Limb (tissue), 2 donors: Measurements from ENCODE around the gene ABCC11.

Source experiments
- DNase-seq, 2 donors: peaks; one replicate each; pipeline ENCODE4 v3.0.0-alpha.2; 2016; ENCODE audit errors: extremely low spot score in 2 of 2

The ABCC11 gene

GRCh38 chr16:48247311-48247710 lies at the start of gene ABCC11:
TSS of gene ABCC11 (minus strand) at chr16:48247539. CDS start at chr16:48231921, 15,618 bp downstream.
- DNase-seq, result no peak

DNA sequence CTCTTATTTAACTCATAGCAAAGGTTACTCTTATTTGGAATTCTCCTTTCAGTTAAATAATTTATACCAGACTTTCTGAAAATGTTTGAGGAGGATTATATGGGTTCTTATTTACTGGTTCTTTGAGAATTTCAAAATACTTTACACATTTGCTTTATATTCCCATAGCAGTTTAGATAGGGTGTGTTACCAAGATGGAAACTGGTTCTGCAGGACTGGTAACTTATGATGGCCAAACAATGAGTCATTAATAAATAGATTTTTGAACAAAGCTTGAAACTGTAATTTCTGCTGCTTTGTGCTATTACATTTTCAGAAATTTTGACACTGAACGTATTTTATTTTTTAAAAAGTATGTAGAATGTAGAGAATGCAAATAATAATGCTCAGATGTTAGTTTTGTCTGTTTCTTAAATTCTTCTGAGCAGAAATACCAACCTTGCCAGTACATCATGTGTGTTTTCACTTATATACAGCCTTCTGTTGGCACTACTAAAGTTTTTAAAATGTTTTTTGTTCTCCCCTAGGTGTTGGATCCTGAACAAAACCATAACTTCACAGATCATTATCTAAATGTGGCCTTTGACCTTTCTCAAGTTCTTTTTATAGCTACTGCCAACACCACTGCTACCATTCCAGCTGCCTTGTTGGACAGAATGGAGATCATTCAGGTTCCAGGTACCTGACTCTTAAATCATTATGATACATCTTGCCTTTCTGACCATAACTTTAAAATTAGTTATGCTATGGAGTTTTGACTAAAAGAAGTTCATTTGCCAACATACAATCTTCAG lies 48.3 kb upstream of the ABCC11 start:
- DNase-seq, result no peak

DNA sequence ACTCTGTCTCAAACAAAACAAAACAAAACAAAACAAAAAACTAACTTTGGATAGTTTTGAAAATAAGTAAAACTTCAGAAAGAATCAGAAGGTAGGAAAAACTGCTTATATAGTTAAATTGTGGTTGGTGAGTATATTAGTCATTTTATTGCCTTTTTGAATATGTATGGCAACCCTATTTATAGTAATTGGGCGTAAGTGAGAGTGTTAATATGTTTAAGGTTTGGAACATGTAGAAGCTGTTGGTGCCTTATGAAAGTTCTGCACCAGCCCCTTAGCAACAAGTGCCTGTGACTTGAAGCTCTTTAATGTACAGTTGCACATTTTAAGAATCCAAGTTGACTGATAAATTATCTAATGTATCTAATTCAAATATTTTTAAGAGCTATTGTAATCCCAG lies 47.4 kb upstream of the ABCC11 start:
- no peak for DNase-seq

DNA sequence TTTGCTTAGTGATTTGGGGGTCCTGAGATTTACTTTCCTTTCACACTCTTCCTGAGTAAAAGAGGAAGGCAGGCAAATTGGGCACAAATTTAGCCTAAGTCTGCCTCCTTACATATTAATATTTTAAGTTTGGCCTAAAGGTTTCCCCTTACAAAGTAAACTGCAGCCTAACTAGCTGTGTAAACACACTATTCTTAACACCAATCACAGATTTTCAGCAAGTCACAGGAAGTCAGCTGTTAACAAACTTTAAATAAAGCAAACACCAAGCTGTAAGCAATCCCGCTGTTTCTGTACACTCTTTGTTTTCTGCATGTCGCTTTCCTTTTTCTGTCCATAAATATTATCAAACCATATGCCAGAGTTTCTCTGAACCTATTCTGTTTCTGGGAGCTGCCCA lies 45.1 kb upstream of the ABCC11 start:
- DNase-seq, result no peak

GRCh38 chr16:48291754-48292153 lies 44.4 kb upstream of the ABCC11 start:
- DNase-seq, result no peak

- no peak for DNase-seq
Measured at GRCh38 chr16:48291303-48291702, 44.0 kb upstream of the ABCC11 start.

- DNase-seq, result no peak
Measured at GRCh38 chr16:48287239-48287638, 39.9 kb upstream of the ABCC11 start.

GRCh38 chr16:48284772-48285409 lies 37.6 kb upstream of the ABCC11 start:
- DNase-seq, result no peak

- DNase-seq, result no peak
Measured at GRCh38 chr16:48282636-48283263, 35.4 kb upstream of the ABCC11 start.

DNA sequence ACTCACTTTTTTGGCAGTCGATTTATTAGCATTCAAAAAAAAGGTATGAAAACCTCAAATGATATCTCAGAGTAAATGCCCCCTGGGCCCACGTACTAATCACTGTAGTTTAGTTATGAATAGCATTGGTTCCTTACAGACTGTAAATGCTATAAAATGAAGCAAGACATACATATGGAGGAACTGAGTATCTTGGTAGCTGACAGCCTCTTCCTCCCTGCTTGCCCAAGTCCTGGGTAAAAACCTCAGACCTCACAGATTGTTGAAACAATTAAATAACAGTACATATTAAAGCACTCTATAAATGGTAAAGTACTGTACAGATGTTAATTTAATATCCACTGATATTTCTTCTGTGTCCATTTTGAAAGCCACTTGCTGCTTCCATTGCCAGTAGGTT lies 33.2 kb upstream of the ABCC11 start:
- no peak for DNase-seq

DNA sequence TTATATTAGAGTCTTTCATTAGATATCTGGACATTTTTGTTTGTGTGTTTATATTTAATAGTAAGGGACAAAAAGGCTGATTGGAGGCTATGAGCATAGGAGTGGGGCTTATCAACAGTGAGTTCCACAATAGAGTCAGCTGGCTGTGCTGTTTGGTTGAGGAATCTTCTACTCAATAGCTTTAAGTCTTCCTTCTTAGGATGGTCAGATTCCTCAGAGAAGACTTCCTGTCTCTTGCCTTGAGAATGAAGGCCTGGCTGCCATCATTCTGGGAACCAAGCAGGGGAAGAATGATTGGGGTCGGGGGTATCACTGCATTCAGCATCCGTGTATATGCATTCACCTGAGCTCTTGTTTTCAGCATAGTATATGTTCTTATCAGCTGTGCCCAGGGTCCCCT lies 31.9 kb upstream of the ABCC11 start:
- no peak for DNase-seq

DNA sequence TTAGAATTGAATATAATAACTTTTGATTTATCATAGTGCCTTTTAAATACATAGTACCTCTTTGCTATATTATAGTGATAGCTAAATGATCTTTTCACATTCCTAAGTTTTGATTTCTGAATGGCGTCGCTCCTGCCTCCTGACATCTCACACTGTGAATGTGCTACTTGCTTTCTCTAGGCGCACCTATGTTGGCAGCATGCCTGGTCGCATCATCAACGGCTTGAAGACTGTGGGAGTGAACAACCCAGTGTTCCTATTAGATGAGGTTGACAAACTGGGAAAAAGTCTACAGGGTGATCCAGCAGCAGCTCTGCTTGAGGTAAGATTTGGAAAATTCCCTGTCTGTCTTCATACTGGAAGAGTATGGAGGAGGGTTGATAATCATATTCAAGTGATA lies 29.8 kb upstream of the ABCC11 start:
- no peak for DNase-seq

DNA sequence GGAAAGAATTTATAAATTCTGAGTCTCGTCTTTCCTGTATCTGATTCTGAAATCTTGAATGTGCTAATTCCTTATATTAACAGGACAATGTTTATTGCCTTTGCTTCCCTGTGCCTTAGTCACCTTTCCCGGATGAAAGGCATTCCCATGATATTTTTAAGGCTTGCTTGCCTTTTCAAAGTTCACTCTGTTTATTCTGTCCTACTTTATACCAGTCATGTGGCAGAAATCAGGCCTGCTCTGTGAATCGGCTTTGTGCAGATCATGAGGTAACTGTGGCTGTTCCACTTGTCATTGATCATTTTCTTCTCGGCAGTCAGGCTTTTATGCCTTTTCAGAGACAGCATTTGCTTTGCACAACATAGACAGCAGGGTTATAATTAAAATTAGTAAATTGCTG lies 28.8 kb upstream of the ABCC11 start:
- no peak for DNase-seq

GRCh38 chr16:48274476-48274875 lies 27.1 kb upstream of the ABCC11 start:
- DNase-seq, result no peak

DNA sequence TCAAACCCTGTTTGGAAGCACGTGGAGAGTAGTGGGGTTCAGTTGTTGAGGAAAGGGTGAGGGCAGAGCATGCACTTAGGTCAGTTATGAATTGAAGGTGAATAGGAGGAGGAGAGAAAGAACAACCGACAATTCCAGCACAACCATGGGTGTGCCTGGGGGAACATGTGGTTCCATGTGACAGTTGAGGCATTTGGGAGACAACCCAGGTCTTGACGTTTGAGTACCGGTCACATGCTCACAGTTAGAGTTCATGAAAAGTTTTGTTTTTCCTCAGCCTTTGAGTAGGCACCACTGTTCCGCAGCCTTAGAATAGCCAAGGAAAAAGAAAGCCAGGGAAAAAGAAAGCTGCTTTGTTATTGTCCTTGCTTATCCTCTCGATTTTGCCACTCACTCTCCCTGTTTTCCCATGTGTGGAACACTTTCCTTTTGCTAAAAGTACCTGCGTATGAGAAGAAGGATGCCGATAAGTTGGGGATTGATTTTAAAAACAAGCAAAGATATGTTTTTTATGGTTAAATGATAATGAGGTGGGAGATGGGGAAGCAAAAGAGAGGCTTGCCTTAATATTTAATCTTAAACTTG lies 25.6 kb upstream of the ABCC11 start:
- no peak for DNase-seq

DNA sequence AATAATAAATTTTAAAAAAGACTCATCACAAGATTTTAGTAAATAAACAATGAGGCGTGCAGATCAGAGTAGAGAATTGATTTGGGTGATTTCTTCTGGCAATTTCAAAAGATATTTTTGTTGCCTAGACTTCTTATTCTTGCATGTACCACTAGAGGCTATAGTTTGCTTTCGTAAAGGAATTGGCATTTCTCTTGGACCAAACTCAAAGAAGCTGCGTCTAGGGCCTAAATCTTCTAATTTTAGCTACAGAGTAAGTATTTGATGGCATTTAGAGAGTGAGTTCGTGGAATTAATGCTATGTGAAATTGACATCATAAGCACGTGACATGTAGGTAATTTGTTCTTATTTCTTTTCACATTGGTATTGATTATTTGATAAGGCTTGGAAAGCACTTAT lies 24.4 kb upstream of the ABCC11 start:
- DNase-seq, result no peak

DNA sequence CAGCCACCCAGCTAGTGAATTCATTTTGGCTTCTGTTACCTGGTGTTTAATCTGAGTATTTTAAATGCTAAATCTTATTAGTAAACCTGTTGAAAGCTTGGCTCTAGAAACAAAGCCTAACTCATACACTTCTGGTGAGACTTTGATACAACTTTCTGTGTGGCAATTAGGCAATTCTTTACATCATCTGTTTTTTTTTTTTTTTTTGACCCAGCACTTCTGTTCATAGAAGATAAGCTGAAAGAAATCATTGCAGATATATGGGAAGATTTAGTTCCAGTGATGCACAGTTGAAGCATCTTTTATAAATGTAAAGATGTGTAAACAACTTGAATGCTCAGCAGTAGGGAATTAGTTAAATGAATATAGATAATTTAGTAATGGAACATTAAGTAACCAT lies 21.7 kb upstream of the ABCC11 start:
- DNase-seq, result no peak

DNA sequence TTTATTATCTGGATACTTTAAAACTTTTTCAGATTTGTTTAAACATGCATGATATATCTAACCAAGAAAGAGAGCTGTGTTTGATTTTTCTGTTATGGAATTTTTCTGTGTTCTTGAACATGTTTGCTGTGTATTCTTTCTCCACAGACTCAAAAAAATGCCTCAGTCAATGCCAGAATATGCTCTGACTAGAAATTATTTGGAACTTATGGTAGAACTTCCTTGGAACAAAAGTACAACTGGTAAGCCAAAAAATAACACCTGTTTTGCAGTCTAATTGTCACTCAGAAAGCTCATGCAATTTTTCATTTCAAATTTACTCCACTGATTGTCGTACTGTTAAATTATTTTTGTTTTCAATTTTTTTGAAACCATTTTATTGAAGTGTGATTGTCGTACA lies 15.3 kb upstream of the ABCC11 start:
- DNase-seq, result no peak

DNA sequence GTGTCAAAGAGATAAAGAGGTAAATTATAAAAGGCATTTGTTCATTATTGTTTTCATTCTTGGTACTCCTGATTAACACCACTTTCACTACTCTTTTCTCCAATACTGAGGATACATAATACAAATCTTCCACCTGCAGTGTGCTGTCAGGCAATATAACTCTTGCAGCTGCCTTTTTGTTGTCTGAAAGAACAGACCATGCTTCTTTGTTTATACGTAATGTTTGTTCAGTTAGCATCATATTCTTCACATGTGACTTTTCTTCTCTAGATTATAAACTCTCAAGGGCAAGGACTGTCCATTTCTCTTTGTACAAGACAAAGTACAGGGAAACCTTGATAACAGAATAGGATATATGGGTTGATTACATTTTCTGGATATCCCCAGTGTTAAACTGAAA lies 14.2 kb upstream of the ABCC11 start:
- DNase-seq, result no peak

- no peak for DNase-seq
Measured at GRCh38 chr16:48256579-48257177, 9.3 kb upstream of the ABCC11 start.

DNA sequence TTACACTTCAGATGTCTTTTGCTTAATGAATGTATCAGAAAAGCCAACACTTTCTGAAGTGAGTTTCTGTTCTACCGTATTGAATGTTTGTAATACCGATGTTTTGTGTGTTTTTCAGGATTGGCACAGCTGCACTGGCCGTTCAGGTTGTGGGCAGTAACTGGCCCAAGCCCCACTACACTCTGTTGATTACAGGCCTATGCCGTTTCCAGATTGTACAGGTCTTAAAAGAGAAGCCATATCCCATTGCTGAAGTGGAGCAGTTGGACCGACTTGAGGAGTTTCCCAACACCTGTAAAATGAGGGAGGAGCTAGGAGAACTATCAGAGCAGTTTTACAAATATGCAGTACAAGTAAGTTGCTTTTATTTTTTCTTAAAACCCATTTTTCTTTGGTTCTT lies 4.7 kb upstream of the ABCC11 start:
- no peak for DNase-seq
